Transverse colon (tissue), 4 donors: ENCODE results near the gene GFAP. TPM values are rescaled to one million over a fixed set of nuclear protein-coding genes. Genes with fewer than 3 reads are reported as not detected.

Experiments used
- DNase-seq: peaks from one replicate; pipeline ENCODE4 v3.0.0-alpha.2; 2019
- H3K27ac ChIP-seq, 4 donors: fragments of 200-600 bp; sonication (generic); 2 replicates each; pipeline ENCODE4 v1.5.1; 2016 to 2018; ENCODE audit warnings: inconsistent platforms in 4 of 4
- H3K27me3 ChIP-seq: fragments of 200-600 bp; sonication (generic); 2 replicates; pipeline ENCODE4 v1.5.1; 2017; ENCODE audit warnings: inconsistent platforms
- H3K36me3 ChIP-seq, 4 donors: fragments of 200-600 bp; sonication (generic); 2 replicates each; pipeline ENCODE4 v1.5.1; 2017 to 2019; ENCODE audit warnings: inconsistent platforms in 4 of 4
- H3K4me1 ChIP-seq, 4 donors: fragments of 200-600 bp; sonication (generic); 2 replicates each; pipeline ENCODE4 v1.5.1; 2017 to 2020; ENCODE audit warnings: inconsistent platforms in 4 of 4
- H3K4me3 ChIP-seq, 4 donors: fragments of 200-600 bp; sonication (generic); 1 replicate in 1 of 4; 2 replicates in 3 of 4; pipeline versions ENCODE4 v1.5.1 to v1.6.1; 2017 to 2019; ENCODE audit warnings: inconsistent platforms in 4 of 4
- H3K9me3 ChIP-seq, 2 donors: fragments of 200-600 bp; sonication (generic); 2 replicates each; pipeline ENCODE4 v1.5.1; 2017 to 2019; ENCODE audit warnings: inconsistent platforms in 2 of 2
- CTCF ChIP-seq, 5 experiments: fragments of 200-600 bp in 3 of 5; fragments of 450-650 bp in 2 of 5; sonication (generic) in 3 of 5; IDR thresholded peaks; 1 replicate in 2 of 5; 2 replicates in 3 of 5; pipeline ENCODE4 v1.5.1; 2016 to 2017; ENCODE audit warnings: antibody characterized with exemption in 5 of 5, inconsistent platforms in 3 of 5, mild to moderate bottlenecking in 2 of 5, moderate library complexity in 1 of 5
- EP300 ChIP-seq: sonication (generic); formaldehyde crosslinking; IDR thresholded peaks from one replicate; pipeline ENCODE4 v1.6.1; 2017; ENCODE audit warnings: antibody characterized with exemption, low read depth
- POLR2A ChIP-seq: fragments of 450-650 bp; IDR thresholded peaks from one replicate; pipeline ENCODE4 v1.6.1; 2016; ENCODE audit warnings: antibody characterized with exemption, mild to moderate bottlenecking, moderate library complexity
- POLR2AphosphoS5 ChIP-seq, 3 donors: sonication (generic); formaldehyde crosslinking; IDR thresholded peaks; one replicate each; pipeline ENCODE4 v1.6.1; 2016; ENCODE audit warnings: antibody characterized with exemption in 3 of 3
- WGBS, 2 donors: methylation state at CpG; one replicate each; pipeline ENCODE4 v1.1.5; 2018; ENCODE audit warnings: low coverage in 1 of 2; 5-methylcytosine and 5-hydroxymethylcytosine counted together
- in situ Hi-C, 4 donors: fragments of 200-750 bp; cut with MboI; loops; one replicate each; pipeline versions ENCODE4 v1.15.0 to v1.15.1; 2017; ENCODE audit warnings: low sequenced_read_pairs in 3 of 4, low pct_ligation_motif_present in 1 of 4, low pct_unique_long_range_greater_than_20kb in 1 of 4
- intact Hi-C: fragments of 100-400 bp; cut with DNase I; formaldehyde crosslinking; loops from one replicate; pipeline ENCODE4 v1.15.1; 2023; ENCODE audit warnings: low total_unique reads
- total RNA-seq, 4 donors: library from RNA; depleted of rRNA; stranded (reverse); fragments of >200 nt; gene quantifications; one replicate each; pipeline ENCODE4 v1.1.0, GENCODE V29; 2016

GFAP gene
- total RNA-seq, 4 donors from 2014 or later = 0.68 TPM; not detected in 3

DNA sequence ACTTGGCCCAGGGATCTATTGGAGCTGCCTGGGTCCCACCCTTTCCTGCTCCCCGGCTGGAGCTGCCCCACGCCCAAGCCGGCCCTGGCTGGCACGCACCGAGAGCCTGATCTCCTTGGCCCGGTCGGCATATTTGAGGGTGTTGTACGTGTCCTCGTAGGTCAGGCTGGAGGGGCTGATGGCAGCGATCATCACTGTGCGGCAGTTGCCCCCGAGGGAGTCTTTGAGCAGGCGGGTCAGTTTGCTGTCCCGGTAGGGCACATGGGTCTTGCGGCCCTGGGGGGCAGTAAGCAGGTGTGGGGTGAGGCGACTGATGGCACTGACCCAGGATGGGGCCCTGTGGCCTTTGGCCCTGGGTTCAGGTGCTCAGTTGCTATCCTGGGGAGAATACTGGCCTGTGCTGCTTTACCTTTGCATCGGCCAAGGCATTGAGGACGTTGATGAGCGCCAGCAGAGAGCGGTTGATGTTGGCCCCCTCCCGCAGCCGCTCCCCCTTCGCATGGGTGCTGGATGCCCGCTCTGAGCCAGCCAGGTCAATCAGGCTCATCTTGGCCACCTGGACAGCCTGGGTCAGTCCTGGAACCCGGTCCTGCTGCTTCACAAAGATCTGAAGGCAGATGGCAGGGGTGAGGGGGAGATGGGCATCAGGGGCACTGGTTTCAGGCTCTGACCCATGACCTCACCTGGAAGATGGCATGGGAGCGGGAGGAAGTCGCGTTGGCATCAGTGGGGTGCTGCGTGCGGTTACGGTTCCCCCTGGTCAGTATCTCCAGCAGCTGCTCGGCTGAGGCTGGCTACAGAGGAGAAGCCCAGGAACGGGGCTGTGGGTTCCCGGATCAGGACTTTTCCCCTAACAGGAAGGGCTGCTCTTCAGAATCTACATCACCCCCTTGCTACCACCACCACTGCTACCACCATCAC is 18.8 kb upstream of the GFAP start:
- H3K4me1 ChIP-seq = no peaks in the 10 kb centered on the region
- no peak overlapping the region for H3K27ac ChIP-seq
- H3K4me3 ChIP-seq = no peak overlapping the region
- no peaks in the 10 kb centered on the region for H3K9me3 ChIP-seq
- H3K27me3 ChIP-seq = no peaks in the 10 kb centered on the region
- no peaks in the 10 kb centered on the region for H3K36me3 ChIP-seq
- in situ Hi-C loops (no loop called here), intact Hi-C loops (no loop called here)
- TF ChIP-seq EP300 = no peak
- TF ChIP-seq POLR2AphosphoS5 (IDR thresholded peaks at IDR 0.05) = no peak
- no peak for TF ChIP-seq CTCF (IDR thresholded peaks at IDR 0.05)
- TF ChIP-seq POLR2A = no peak
- WGBS, 2 donors = 68 to 95% methylated on average over 3 to 34 of the region's 34 CpGs
- DNase-seq = no peak

DNA sequence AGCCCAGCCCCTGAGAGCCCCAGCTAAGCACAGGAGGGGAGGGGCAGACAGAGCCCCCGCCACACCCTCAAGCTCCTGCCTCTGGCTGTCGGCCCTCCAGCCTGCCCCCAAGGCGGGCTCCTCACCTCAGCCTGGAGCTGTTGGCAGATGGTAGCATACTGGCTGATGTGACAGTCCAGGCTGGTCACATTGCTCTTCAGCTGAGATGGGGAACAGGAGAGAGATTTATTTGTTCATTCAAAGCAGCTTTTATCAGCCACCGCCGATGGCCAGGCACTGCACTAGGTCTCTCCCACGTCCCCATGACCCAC is 17.4 kb upstream of the GFAP start:
- Histone ChIP-seq H3K27me3 (no peaks in the 10 kb centered on the region), H3K4me1 (no peaks in the 10 kb centered on the region), H3K27ac (no peak overlapping the region), H3K4me3 (no peak overlapping the region), H3K36me3 (no peaks in the 10 kb centered on the region), H3K9me3 (no peaks in the 10 kb centered on the region)
- WGBS, 2 donors = 81% methylated on average over 5 of the region's 6 CpGs; no CpG with 5 or more reads in 1 of the 2 donors
- TF ChIP-seq EP300 (no peak), POLR2A (no peak), POLR2AphosphoS5 (IDR thresholded peaks at IDR 0.05) (no peak)
- DNase-seq = no peak
- intact Hi-C loops = no loop called here
- in situ Hi-C loops = no loop called here

GRCh38 chr17:44932096-44932786 is 16.9 kb upstream of the GFAP start:
- Histone ChIP-seq H3K4me3 (no peak overlapping the region), H3K27me3 (no peaks in the 10 kb centered on the region), H3K27ac (no peak overlapping the region), H3K4me1 (no peaks in the 10 kb centered on the region), H3K9me3 (no peaks in the 10 kb centered on the region), H3K36me3 (no peaks in the 10 kb centered on the region)
- in situ Hi-C loops (no loop called here), intact Hi-C loops (no loop called here)
- WGBS, 2 donors = 90 to 100% methylated on average over 2 to 5 of the region's 8 CpGs
- no peak for DNase-seq
- no peak for TF ChIP-seq EP300
- no peak for TF ChIP-seq CTCF (IDR thresholded peaks at IDR 0.05)
- no peak for TF ChIP-seq POLR2AphosphoS5 (IDR thresholded peaks at IDR 0.05)
- no peak for TF ChIP-seq POLR2A

DNA sequence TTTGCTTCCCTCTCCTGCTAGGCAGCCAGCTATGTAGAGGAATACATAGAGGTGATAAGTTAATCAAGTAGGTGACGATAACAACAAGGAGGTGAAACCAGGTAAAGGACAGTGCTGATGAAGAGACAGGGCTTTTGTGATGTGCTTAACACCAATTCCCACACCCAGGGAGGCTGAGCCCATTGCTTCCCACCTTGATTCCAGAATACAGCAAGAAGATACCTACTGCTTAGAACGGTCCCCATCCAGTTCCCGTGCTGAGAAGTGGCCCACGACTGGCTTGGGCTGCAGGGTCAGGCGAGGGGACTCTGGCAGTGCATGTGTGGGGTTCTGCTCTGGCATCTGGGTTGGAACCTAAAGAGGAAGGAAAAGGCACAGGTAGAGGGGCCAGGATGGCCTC is 16.1 kb upstream of the GFAP start:
- Histone ChIP-seq H3K4me1 (no peaks in the 10 kb centered on the region), H3K9me3 (no peaks in the 10 kb centered on the region), H3K4me3 (no peak overlapping the region), H3K27me3 (no peaks in the 10 kb centered on the region), H3K36me3 (no peaks in the 10 kb centered on the region), H3K27ac (no peak overlapping the region)
- no peak for DNase-seq
- intact Hi-C loops = no loop called here
- in situ Hi-C loops = no loop called here
- 95 to 98% methylated on average over 5 of the region's 5 CpGs for WGBS, 2 donors
- no peak for TF ChIP-seq POLR2AphosphoS5 (IDR thresholded peaks at IDR 0.05)
- TF ChIP-seq POLR2A = no peak
- TF ChIP-seq EP300 = no peak
- no peak for TF ChIP-seq CTCF (IDR thresholded peaks at IDR 0.05)
